Glomerular visceral epithelial cell (primary cell): ENCODE measurements around the gene INCA1.
"Not testable (repeated sequence)": the region's sequence is repeated elsewhere in the genome, so short reads cannot be mapped to it uniquely, and the experiment has no call there.

Source experiments
- DNase-seq: peaks from one replicate; pipeline ENCODE4 v3.0.0-alpha.2; 2016; ENCODE audit errors: extremely low spot score

INCA1 gene

GRCh38 chr17:4997302-4998026, at the start of gene INCA1, which contains the start of gene KIF1C:
TSS of gene INCA1 (minus strand) at chr17:4997522. CDS start at chr17:4994437, 3,085 bp downstream.
TSS of gene KIF1C (plus strand) at chr17:4997950. CDS start at chr17:5000247, 2,297 bp downstream.
- DNase-seq, result peak; percentile 94

DNA sequence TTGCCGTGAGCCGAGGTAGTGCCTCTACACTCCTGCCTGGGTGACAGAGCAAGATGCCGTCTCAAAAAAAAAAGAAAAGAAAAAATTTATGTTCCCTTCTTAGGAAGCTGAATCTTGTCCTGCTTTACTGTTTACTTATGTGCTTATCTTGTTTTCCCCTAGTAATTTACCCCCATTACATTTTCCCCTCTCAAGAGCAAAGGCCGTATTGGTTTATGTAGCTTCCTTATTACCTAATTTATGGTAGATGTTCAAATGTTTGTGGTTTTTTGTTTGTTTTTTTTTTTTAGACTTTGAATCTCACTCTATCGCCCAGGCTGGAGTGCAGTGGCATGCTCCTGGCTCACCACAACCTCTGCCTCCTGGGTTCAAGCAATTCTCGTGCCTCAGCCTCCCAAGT, 48.2 kb upstream of the INCA1 start:
- DNase-seq, result no peak

- DNase-seq, result no peak
These were observed 47.3 kb upstream of the INCA1 start for GRCh38 chr17:5044630-5045029.

DNA sequence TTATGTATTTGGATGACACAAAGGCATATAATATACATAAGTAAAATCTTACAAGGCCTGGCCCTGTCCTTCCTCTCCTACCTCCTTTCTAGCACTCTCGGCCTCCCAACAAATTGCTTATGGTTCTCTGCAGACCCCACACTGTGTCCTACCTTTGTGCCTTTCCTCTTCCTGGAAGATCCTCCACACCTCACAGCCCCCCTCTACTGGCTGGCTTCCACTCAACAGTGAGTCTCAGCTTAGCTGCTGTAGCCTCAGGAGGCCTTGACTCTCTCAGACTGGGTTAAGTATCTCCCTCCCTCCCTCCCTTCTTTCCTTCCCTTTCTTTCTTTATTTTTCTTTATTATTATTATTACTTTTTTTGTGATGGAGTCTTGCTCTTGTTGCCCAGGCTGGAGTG, 46.2 kb upstream of the INCA1 start:
- no peak for DNase-seq

DNA sequence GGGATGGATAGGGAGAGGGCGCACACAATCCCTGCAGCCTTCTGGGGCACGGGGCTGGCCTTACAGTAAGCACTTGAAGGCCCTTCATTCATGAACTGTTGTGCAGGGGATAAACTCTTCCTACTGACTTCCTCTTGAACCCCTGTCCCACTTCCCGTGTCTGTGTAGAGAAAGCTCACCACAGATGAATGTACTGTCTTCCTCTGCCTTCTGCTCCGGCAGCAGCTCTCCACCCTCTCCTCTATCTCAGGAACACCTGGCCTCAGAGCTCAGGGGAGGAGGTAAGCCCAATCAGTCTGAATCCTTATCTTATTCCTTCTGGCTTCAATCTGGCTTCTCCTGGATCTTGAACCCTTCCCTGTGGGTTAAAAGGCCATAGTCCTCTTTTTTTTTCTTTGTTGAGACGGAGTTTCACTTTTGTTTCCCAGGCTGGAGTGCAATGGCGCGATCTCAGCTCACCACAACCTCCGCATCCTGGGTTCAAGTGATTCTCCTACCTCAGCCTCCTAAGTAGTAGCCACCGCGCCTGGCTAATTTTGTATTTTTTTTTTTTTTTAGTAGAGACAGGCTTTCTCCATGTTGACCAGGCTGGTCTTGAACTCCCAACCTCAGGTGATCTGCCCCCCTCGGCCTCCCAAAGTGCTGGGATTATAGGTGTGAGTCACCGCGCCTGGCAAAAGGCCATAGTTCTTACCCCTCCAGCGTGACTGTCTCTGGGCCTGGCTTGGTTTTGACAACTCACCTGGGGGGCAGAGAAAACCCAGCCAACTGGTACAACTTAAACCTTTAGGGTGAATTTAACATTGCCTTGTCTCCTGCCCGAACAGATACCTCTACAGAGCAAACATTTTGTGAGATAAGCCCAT, 45.1 kb upstream of the INCA1 start:
- DNase-seq, result no peak

DNA sequence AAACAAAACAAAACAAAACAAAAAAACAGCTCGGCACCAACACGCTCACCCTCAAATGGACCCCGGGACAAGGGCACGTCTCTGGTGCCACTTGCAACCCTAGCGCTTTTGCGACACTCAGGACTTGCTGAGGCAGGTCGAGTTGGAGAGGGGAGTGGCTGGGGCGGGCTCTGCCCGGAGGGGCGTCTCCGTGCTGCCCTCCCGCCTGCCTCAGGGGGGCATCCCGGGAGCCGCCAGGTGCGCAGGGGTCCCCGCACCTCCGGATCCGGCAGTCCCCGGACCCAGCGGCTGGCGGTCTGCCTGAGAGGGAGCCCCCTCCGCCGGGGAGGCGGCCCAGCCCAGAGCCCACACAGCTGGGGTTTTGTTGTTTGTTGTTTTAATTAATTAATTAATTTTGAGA, 38.0 kb upstream of the INCA1 start, which contains the start of gene SLC52A1:
Gene SLC52A1 (minus strand): TSS at position 112 of the 400 bp plus-strand sequence. CDS start 820 bp downstream, outside the sequence.
- DNase-seq, result no peak

- no peak for DNase-seq
These were observed 37.3 kb upstream of the INCA1 start for GRCh38 chr17:5034651-5035050.

DNA sequence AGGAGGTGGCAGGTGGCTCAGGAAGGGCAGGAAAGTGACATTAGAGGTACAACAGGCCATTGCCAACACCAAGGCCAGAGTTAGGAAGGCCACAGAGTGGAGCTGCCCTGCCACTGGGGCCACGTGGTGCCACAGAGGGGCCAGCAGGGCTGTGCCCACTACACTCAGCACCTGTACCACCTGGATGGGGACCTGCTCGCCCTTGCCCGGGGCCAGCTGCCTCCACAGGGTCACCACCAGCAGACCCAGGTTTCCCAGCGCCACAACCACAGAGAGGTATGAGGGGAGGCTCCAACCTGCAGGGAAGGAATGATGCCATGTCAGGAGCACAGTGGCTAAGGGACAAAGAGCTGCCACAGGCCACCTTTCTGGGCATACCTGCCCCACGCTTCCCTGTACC, 36.7 kb upstream of the INCA1 start:
- DNase-seq, result no peak

- DNase-seq, result no peak
These were observed 36.2 kb upstream of the INCA1 start for GRCh38 chr17:5033352-5034015.

DNA sequence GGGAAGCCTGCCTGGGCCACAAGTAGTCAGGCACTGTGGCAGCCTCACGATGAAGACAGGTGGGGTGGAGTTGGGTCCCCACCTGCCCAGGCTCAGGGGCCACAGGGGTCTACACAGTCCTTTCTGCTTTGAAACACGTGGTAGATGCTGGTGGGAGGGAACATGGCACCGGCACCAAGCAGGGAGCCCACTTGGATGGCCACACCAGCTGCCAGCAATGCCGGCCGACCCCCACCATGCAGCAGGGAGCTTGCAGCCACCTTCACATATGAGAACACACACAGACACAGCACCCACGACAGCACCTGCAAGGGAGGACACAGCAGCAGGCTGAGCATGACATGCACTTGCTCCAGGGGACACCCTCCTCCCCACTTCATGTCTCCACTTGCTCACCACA, 35.5 kb upstream of the INCA1 start:
- DNase-seq, result no peak

DNA sequence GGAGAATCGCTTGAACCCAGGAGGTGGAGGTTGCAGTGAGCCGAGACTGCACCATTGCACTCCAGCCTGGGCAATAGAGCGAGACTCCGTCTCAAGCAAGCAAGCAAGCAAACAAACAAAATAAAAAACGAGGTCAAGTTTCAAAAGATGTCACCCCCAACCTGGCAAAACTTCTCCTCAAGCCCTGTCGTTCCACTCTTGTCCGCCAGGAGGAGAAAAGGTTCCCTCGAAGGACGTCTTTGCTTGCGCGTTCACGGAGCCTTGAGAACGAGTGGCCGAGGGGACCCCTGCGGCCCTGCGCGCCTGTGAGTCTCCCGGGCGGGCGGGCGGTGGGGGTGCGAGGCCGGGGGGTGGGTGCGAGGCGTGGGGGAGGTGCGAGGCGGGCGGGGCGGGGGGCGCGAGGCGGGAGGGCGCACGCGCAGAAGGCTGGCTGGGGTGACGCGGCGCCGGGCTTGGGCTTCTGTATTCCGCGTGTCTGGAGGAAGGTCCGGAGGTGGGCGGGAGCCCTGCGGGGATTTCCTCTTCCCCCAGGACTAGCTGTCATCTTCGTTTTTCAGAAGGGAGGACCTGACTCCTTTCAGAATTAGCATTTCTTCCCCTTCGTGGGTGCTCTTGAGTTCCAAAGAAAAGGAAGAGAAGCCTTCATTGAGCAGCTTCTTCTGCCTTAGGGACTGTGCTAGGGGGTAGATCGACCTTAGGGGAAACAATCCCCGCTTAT, 34.2 kb upstream of the INCA1 start:
- peak; percentile 80 for DNase-seq

DNA sequence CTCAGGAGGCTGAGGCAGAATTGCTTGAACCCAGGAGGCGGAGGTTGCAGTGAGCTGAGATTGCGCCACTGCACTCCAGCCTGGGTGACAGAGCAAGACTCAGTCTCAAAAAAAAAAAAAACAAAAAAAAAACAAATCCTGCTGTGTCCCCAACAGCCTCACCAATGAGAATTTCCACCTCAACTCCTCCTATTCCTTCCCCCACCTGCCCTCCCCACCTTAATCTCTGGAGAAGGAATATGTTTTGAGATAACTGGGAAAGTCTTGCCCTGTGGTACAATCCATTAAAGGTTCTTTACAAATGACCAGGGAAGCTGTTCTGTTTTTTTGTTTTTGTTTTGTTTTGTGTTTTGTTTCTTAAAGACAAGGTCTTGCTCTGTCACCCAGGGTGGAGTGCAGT, 32.8 kb upstream of the INCA1 start:
- not testable (repeated sequence) for DNase-seq

DNA sequence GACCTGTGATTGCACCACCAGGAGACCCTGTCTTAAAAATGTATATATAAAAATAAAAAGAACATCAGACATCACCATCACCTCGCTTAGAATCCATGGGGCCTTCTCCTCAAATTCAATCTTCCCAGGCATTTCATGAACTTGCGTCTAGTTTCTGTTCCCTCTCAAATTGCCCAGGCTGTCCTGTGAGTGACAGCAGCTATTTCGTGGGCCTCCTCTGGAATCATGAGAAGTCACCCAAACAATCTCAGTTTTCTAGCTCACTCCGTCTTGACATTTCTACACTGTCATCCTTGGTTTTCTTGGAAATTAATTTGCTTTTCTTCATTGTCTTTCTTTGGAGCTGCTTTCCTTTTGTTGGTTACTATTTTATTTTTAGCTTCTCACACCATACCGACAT, 30.6 kb upstream of the INCA1 start:
- DNase-seq, result no peak

DNA sequence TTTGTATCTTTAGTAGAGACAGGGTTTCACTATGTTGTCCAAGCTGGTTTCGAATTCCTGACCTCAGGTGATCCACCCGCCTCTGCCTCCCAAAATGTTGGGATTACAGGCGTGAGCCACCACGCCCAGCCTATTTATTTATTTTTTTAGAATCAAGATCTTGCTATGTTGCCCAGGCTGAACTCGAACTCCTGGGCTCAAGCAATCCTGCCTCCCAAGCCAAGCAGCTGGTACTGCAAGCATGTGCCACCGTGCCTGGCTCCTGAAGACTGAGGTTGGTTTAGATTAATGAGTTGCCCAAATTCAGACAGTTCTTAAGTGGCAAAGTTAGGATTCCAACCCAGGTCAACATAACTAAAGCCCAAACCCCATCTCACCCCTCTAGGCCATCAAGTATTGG, 30.0 kb upstream of the INCA1 start:
- DNase-seq, result no peak

- no peak for DNase-seq
These were observed 27.3 kb upstream of the INCA1 start for GRCh38 chr17:5024604-5025003.

DNA sequence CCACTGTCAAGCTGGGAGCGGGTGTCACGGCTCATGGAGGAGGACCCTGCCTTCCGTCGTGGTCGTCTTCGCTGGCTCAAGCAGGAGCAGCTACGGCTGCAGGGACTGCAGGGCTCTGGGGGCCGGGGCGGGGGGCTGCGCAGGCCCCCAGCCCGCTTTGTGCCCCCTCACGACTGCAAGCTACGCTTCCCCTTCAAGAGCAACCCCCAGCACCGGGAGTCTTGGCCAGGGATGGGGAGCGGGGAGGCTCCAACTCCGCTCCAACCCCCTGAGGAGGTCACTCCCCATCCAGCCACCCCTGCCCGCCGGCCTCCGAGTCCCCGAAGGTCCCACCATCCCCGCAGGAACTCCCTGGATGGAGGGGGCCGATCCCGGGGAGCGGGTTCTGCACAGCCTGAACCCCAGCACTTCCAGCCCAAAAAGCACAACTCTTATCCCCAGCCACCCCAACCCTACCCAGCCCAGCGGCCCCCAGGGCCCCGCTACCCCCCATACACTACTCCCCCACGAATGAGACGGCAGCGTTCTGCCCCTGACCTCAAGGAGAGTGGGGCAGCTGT, 26.3 kb upstream of the INCA1 start:
- no peak for DNase-seq

GRCh38 chr17:5022171-5022711, 24.9 kb upstream of the INCA1 start:
- DNase-seq, result no peak

GRCh38 chr17:5020502-5021023, 23.2 kb upstream of the INCA1 start:
- DNase-seq, result no peak

GRCh38 chr17:5019475-5019956, 22.2 kb upstream of the INCA1 start:
- no peak for DNase-seq

DNA sequence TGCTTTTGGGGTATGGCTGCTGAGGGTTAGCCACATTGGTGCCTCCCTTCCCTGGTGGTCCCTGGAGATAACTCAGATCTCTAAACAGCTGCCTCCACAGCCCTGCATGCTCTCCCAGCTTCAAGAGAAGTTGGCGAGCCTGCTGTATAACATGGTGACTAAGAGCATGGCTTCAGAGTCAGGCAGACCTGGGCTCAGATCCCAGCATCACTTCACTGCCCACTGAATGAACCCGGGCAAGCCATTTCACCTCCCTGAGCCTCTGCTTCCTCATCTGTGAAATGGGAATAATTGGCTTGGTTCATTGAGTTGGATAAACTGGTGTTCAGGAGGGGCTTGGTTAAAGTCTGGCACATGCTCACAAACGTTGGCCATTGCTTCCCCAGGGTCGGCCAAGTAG, 17.0 kb upstream of the INCA1 start:
- no peak for DNase-seq

- no peak for DNase-seq
These were observed 14.6 kb upstream of the INCA1 start for GRCh38 chr17:5011928-5012327.
